Measurements from ENCODE around the gene RBM39.
"Not testable (repeated sequence)": the region's sequence is repeated elsewhere in the genome, so short reads cannot be mapped to it uniquely, and the experiment has no call there.

The RBM39 gene

GRCh38 chr20:35710039-35710438 is 32.0 kb downstream of the RBM39 start:
- DNase-seq = no peak
- H3K36me3 ChIP-seq (replicated peaks; ENCODE audit: insufficient read depth, low read length) = peaks cover 40% of the 10 kb centered on the region
- H3K9me3 ChIP-seq (replicated peaks; ENCODE audit: insufficient read depth, low read length) = no peaks in the 10 kb centered on the region
- no peak overlapping the region for H3K9ac ChIP-seq (ENCODE audit: low read length)
- peaks cover 94% of the 10 kb centered on the region for H3K79me2 ChIP-seq (ENCODE audit: low read length)
- H2AFZ ChIP-seq (ENCODE audit: low read length) = no peak overlapping the region
- H3K4me2 ChIP-seq (ENCODE audit: low read depth, low read length) = no peak overlapping the region
- no peaks in the 10 kb centered on the region for H3K27me3 ChIP-seq (replicated peaks; ENCODE audit: insufficient read depth, low read length)
- H4K20me1 ChIP-seq (ENCODE audit: insufficient read depth, low read length) = peaks cover 43% of the 10 kb centered on the region
- H3K4me3 ChIP-seq (ENCODE audit: low read length) = no peak overlapping the region
- H3K9me2 ChIP-seq (replicated peaks; ENCODE audit: insufficient read depth, low read length) = no peaks in the 10 kb centered on the region
- H3K27ac ChIP-seq (ENCODE audit: low read length) = no peak overlapping the region
- H3K4me1 ChIP-seq (ENCODE audit: low read length) = no peaks in the 10 kb centered on the region
- no peak for TF ChIP-seq EZH2phosphoT487 (IDR thresholded peaks at IDR 0.05; ENCODE audit: low read length)
- TF ChIP-seq EZH2 (optimal IDR thresholded peaks at IDR 0.05; ENCODE audit: low read depth, low read length) = no peak
- no peak for TF ChIP-seq CTCF (IDR thresholded peaks at IDR 0.05; ENCODE audit: low read length)
- H3F3A ChIP-seq (ENCODE audit: insufficient read depth, low read length) = peaks cover 27% of the 10 kb centered on the region

- peaks cover 94% of the 10 kb centered on the region for H3K79me2 ChIP-seq (ENCODE audit: low read length)
- no peak for TF ChIP-seq EZH2phosphoT487 (IDR thresholded peaks at IDR 0.05; ENCODE audit: low read length)
- no peak for TF ChIP-seq CTCF (IDR thresholded peaks at IDR 0.05; ENCODE audit: low read length)
- no peak for TF ChIP-seq EZH2 (optimal IDR thresholded peaks at IDR 0.05; ENCODE audit: low read depth, low read length)
- H3K4me2 ChIP-seq (ENCODE audit: low read depth, low read length) = no peak overlapping the region
- no peak overlapping the region for H3K9ac ChIP-seq (ENCODE audit: low read length)
- H3K4me3 ChIP-seq (ENCODE audit: low read length) = no peak overlapping the region
- no peak overlapping the region for H2AFZ ChIP-seq (ENCODE audit: low read length)
- no peaks in the 10 kb centered on the region for H3K4me1 ChIP-seq (ENCODE audit: low read length)
- H3K9me2 ChIP-seq (replicated peaks; ENCODE audit: insufficient read depth, low read length) = no peaks in the 10 kb centered on the region
- H4K20me1 ChIP-seq (ENCODE audit: insufficient read depth, low read length) = peaks cover 43% of the 10 kb centered on the region
- H3K36me3 ChIP-seq (replicated peaks; ENCODE audit: insufficient read depth, low read length) = peaks cover 41% of the 10 kb centered on the region
- no peaks in the 10 kb centered on the region for H3K9me3 ChIP-seq (replicated peaks; ENCODE audit: insufficient read depth, low read length)
- no peak overlapping the region for H3K27ac ChIP-seq (ENCODE audit: low read length)
- H3F3A ChIP-seq (ENCODE audit: insufficient read depth, low read length) = peaks cover 35% of the 10 kb centered on the region
- H3K27me3 ChIP-seq (replicated peaks; ENCODE audit: insufficient read depth, low read length) = no peaks in the 10 kb centered on the region
- no peak for DNase-seq
These were observed 32.8 kb downstream of the RBM39 start for GRCh38 chr20:35709259-35709658.

- no peak overlapping the region for H3K27ac ChIP-seq (ENCODE audit: low read length)
- no peaks in the 10 kb centered on the region for H3K9me2 ChIP-seq (replicated peaks; ENCODE audit: insufficient read depth, low read length)
- no peak overlapping the region for H3K4me3 ChIP-seq (ENCODE audit: low read length)
- no peak for TF ChIP-seq EZH2 (optimal IDR thresholded peaks at IDR 0.05; ENCODE audit: low read depth, low read length)
- TF ChIP-seq CTCF (IDR thresholded peaks at IDR 0.05; ENCODE audit: low read length) = no peak
- no peak for TF ChIP-seq EZH2phosphoT487 (IDR thresholded peaks at IDR 0.05; ENCODE audit: low read length)
- H3K9me3 ChIP-seq (replicated peaks; ENCODE audit: insufficient read depth, low read length) = no peaks in the 10 kb centered on the region
- no peaks in the 10 kb centered on the region for H3K27me3 ChIP-seq (replicated peaks; ENCODE audit: insufficient read depth, low read length)
- peaks cover 36% of the 10 kb centered on the region for H4K20me1 ChIP-seq (ENCODE audit: insufficient read depth, low read length)
- peaks cover 46% of the 10 kb centered on the region for H3K36me3 ChIP-seq (replicated peaks; ENCODE audit: insufficient read depth, low read length)
- no peak overlapping the region for H3K4me2 ChIP-seq (ENCODE audit: low read depth, low read length)
- H2AFZ ChIP-seq (ENCODE audit: low read length) = no peak overlapping the region
- no peaks in the 10 kb centered on the region for H3K4me1 ChIP-seq (ENCODE audit: low read length)
- DNase-seq = no peak
- no peak overlapping the region for H3K9ac ChIP-seq (ENCODE audit: low read length)
- peaks cover 94% of the 10 kb centered on the region for H3K79me2 ChIP-seq (ENCODE audit: low read length)
- peaks cover 38% of the 10 kb centered on the region for H3F3A ChIP-seq (ENCODE audit: insufficient read depth, low read length)
These were observed 33.6 kb downstream of the RBM39 start for GRCh38 chr20:35708502-35708901.

- not testable (repeated sequence) for H3K9me3 ChIP-seq (replicated peaks; ENCODE audit: insufficient read depth, low read length); H3K9ac ChIP-seq (ENCODE audit: low read length); H3K4me3 ChIP-seq (ENCODE audit: low read length); H3K4me1 ChIP-seq (ENCODE audit: low read length); H3K27ac ChIP-seq (ENCODE audit: low read length); H3K9me2 ChIP-seq (replicated peaks; ENCODE audit: insufficient read depth, low read length); H3K27me3 ChIP-seq (replicated peaks; ENCODE audit: insufficient read depth, low read length); DNase-seq; H3K4me2 ChIP-seq (ENCODE audit: low read depth, low read length); H2AFZ ChIP-seq (ENCODE audit: low read length)
- H3K79me2 ChIP-seq (ENCODE audit: low read length) = peaks cover 93% of the 10 kb centered on the region
- H3F3A ChIP-seq (ENCODE audit: insufficient read depth, low read length) = peaks cover 54% of the 10 kb centered on the region
- peaks cover 49% of the 10 kb centered on the region for H3K36me3 ChIP-seq (replicated peaks; ENCODE audit: insufficient read depth, low read length)
- H4K20me1 ChIP-seq (ENCODE audit: insufficient read depth, low read length) = peaks cover 31% of the 10 kb centered on the region
These were observed 35.2 kb downstream of the RBM39 start for GRCh38 chr20:35706591-35707529.

- peaks cover 39% of the 10 kb centered on the region for H3K36me3 ChIP-seq (replicated peaks; ENCODE audit: insufficient read depth, low read length)
- not testable (repeated sequence) for H3K4me1 ChIP-seq (ENCODE audit: low read length); H3K27me3 ChIP-seq (replicated peaks; ENCODE audit: insufficient read depth, low read length); H3K9me3 ChIP-seq (replicated peaks; ENCODE audit: insufficient read depth, low read length); H3K27ac ChIP-seq (ENCODE audit: low read length); H3K4me2 ChIP-seq (ENCODE audit: low read depth, low read length); H3K4me3 ChIP-seq (ENCODE audit: low read length); DNase-seq; H3K9ac ChIP-seq (ENCODE audit: low read length); H2AFZ ChIP-seq (ENCODE audit: low read length); H3K9me2 ChIP-seq (replicated peaks; ENCODE audit: insufficient read depth, low read length)
- H4K20me1 ChIP-seq (ENCODE audit: insufficient read depth, low read length) = peaks cover 21% of the 10 kb centered on the region
- H3F3A ChIP-seq (ENCODE audit: insufficient read depth, low read length) = peaks cover 52% of the 10 kb centered on the region
- H3K79me2 ChIP-seq (ENCODE audit: low read length) = peaks cover 89% of the 10 kb centered on the region
These were observed 36.2 kb downstream of the RBM39 start for GRCh38 chr20:35705894-35706293.
